ENCODE results near the gene TAAR2.

The TAAR2 gene

DNA sequence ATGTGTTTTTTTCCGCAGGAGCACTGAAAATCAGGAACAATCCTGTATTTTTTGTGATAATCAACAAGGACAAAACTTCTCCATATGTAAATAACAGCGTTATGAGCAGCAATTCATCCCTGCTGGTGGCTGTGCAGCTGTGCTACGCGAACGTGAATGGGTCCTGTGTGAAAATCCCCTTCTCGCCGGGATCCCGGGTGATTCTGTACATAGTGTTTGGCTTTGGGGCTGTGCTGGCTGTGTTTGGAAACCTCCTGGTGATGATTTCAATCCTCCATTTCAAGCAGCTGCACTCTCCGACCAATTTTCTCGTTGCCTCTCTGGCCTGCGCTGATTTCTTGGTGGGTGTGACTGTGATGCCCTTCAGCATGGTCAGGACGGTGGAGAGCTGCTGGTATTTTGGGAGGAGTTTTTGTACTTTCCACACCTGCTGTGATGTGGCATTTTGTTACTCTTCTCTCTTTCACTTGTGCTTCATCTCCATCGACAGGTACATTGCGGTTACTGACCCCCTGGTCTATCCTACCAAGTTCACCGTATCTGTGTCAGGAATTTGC lies 53.8 kb downstream of the TAAR2 start, which contains the start of gene TAAR6:
TSS of gene TAAR6 (plus strand) at position 102 of the 557 bp plus-strand sequence. CDS start at position 102, 0 bp downstream.
- H3K27me3 ChIP-seq (replicated peaks): peaks cover 6% of the 10 kb centered on the region

DNA sequence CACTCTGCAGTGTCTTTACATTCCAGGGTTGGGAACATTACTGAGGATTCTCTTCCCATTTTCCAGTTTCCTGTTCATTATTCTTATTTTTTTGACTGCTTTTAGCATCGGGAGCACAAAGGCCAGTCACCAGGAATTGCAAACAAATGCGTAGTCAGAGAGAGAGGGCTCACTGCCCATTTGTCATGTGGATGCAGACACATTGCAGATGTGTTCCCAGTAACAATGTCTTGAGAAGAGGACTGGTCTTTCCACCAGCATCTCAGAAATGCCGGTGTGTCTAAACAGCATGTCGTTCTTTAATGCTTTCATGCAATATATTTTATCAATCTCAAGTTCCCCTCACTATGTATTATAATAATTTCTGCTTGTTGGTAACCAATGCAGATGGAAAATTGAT lies 54.9 kb downstream of the TAAR2 start:
- TF ChIP-seq, protein P1, sequence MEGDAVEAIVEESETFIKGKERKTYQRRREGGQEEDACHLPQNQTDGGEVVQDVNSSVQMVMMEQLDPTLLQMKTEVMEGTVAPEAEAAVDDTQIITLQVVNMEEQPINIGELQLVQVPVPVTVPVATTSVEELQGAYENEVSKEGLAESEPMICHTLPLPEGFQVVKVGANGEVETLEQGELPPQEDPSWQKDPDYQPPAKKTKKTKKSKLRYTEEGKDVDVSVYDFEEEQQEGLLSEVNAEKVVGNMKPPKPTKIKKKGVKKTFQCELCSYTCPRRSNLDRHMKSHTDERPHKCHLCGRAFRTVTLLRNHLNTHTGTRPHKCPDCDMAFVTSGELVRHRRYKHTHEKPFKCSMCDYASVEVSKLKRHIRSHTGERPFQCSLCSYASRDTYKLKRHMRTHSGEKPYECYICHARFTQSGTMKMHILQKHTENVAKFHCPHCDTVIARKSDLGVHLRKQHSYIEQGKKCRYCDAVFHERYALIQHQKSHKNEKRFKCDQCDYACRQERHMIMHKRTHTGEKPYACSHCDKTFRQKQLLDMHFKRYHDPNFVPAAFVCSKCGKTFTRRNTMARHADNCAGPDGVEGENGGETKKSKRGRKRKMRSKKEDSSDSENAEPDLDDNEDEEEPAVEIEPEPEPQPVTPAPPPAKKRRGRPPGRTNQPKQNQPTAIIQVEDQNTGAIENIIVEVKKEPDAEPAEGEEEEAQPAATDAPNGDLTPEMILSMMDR (IDR thresholded peaks at IDR 0.05; ENCODE audit: low read depth, low read length, missing control alignments): no peak
- DNase-seq: no peak
- Histone ChIP-seq H3K27ac (no peak overlapping the region), H3K36me3 (replicated peaks) (no peaks in the 10 kb centered on the region), H3K4me3 (ENCODE audit: low read depth, low read length) (no peak overlapping the region), H3K27me3 (replicated peaks) (peaks cover 8% of the 10 kb centered on the region)
- in situ Hi-C loops (cut with HindIII; ENCODE audit: low pct_ligation_motif_present, low sequenced_read_pairs): no loop called here

More for the DNA sequence above, 53.8 kb downstream of the TAAR2 start, which contains the start of gene TAAR6:
- TF ChIP-seq, protein P1 (IDR thresholded peaks at IDR 0.05; ENCODE audit: low read depth, low read length, missing control alignments): no peak
- no peak for DNase-seq
- Histone ChIP-seq H3K36me3 (replicated peaks) (no peaks in the 10 kb centered on the region), H3K27ac (no peak within 1 kb of the TSS), H3K4me3 (ENCODE audit: low read depth, low read length) (no peak within 1 kb of the TSS)
- in situ Hi-C loops (cut with HindIII; ENCODE audit: low pct_ligation_motif_present, low sequenced_read_pairs): no loop called here

DNA sequence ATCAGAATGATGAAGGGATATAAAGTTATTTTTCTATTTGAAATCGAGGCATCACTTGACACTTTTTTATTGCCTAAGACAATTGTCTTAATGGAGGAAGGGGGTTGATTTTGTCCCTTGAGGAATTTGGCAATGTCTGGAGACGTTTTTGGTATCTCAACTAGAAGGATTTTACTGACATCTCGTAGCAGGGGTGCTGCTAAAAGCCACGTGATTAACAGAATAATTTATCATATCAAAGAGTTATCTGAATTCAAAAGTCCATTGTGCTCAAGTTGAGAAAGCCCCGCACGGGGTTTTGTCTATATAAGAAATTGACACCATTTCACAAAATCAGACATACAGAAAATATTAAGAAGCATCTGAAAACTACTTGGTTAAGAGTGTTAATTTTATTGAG lies 55.5 kb downstream of the TAAR2 start:
- Histone ChIP-seq H3K27ac (no peak overlapping the region), H3K27me3 (replicated peaks) (peaks cover 8% of the 10 kb centered on the region), H3K4me3 (ENCODE audit: low read depth, low read length) (no peak overlapping the region), H3K36me3 (replicated peaks) (no peaks in the 10 kb centered on the region)
- in situ Hi-C loops (cut with HindIII; ENCODE audit: low pct_ligation_motif_present, low sequenced_read_pairs): no loop called here
- DNase-seq: no peak
- TF ChIP-seq, protein P1 (IDR thresholded peaks at IDR 0.05; ENCODE audit: low read depth, low read length, missing control alignments): no peak

DNA sequence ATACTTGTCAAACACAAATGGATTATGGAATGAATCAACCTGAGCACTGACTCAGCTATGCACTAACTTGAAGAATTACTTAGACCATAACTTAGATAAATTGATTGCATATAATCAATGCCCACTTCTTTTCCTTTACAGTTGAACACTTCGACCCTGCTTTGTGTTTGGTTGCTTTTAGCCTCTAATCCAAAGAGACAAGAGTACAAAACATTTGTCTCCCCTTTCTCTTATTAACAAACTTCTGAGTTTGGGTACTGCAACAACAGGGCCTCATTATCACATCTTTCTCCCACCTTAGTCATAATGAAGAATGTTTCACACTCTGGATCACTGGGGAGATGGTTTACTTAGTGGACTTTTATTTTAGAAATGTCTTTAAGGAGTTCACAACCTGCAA lies 56.5 kb downstream of the TAAR2 start:
- Histone ChIP-seq H3K27me3 (replicated peaks) (peaks cover 8% of the 10 kb centered on the region), H3K27ac (no peak overlapping the region), H3K4me3 (ENCODE audit: low read depth, low read length) (no peak overlapping the region), H3K36me3 (replicated peaks) (no peaks in the 10 kb centered on the region)
- no peak for DNase-seq
- in situ Hi-C loops (cut with HindIII; ENCODE audit: low pct_ligation_motif_present, low sequenced_read_pairs): no loop called here
- TF ChIP-seq, protein P1 (IDR thresholded peaks at IDR 0.05; ENCODE audit: low read depth, low read length, missing control alignments): no peak

All from brain microvascular endothelial cell (primary cell).